Measurements from ENCODE around the gene ACR.

The ACR gene

GRCh38 chr22:50726643-50727340 is 11.2 kb upstream of the ACR start:
- no peak for DNase-seq (ENCODE audit: low read depth)
- TF ChIP-seq, protein P1, sequence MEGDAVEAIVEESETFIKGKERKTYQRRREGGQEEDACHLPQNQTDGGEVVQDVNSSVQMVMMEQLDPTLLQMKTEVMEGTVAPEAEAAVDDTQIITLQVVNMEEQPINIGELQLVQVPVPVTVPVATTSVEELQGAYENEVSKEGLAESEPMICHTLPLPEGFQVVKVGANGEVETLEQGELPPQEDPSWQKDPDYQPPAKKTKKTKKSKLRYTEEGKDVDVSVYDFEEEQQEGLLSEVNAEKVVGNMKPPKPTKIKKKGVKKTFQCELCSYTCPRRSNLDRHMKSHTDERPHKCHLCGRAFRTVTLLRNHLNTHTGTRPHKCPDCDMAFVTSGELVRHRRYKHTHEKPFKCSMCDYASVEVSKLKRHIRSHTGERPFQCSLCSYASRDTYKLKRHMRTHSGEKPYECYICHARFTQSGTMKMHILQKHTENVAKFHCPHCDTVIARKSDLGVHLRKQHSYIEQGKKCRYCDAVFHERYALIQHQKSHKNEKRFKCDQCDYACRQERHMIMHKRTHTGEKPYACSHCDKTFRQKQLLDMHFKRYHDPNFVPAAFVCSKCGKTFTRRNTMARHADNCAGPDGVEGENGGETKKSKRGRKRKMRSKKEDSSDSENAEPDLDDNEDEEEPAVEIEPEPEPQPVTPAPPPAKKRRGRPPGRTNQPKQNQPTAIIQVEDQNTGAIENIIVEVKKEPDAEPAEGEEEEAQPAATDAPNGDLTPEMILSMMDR (IDR thresholded peaks at IDR 0.05; ENCODE audit: control insufficient read depth, insufficient read depth, low read depth, low read length, missing control alignments) = no peak
- H3K4me3 ChIP-seq (ENCODE audit: control insufficient read depth, low read depth, low read length) = no peak overlapping the region

DNA sequence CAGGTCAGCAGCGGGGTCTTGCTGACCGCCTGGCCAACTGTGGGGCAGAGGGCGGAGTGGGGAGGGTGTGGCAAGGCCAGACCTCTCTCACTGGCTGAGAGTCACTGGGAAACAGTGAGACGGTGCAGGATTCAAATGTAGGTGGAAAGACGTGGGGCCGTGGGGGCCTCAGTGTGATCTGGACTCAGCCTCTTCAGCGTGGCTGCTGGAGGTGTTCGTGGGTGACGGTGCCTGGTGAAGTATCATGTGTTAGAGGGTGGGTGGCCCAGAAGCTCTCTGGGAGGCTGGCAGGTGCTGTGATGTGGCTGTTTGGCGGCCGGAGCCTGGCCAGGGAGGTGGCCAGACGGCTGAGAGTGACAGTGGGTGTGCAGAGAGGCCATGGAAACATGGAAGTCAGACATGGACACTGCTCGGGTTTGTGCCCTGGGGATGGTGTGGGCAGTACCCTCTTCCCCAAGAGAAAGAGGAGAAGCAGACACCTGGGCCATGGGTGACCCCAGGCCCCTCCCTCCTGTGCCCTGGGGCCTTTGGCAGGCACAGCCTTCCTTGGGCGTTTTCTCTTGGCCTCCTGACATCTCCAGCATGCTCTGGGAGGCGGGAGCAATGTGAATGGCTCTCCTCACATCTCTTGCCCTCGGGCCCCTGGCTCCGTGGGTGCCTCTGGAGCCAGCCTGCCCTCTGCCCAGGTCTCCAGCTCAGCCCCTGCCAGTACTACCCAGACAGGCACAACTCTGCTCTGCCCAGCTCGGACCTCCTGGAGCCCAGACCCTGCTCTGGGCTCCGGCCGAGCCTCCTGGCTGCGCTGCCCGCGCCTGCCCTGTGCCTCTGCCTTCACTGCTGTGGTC is 10.1 kb upstream of the ACR start:
- TF ChIP-seq, protein P1 (IDR thresholded peaks at IDR 0.05; ENCODE audit: control insufficient read depth, insufficient read depth, low read depth, low read length, missing control alignments) = no peak
- no peak overlapping the region for H3K4me3 ChIP-seq (ENCODE audit: control insufficient read depth, low read depth, low read length)
- DNase-seq (ENCODE audit: low read depth) = no peak

DNA sequence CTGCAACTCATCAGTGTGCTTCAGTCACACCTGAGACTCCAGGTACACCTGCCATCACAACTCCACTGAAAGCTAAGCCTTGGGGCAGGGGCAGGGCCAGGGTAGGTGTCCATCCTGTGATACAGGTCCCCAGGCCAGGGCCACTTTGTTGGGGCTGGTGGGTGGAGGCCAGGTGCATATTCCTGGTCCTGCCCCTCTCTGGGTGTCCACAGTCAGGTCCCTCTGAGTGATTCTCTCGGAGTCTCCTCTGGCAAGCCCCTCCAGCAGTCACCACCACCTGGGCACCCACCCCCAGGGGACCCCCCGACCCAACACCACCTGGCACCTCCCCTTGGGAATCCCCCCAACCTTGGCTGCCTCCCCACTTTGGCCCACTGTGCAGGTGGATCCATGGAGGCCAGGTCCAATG is 9.5 kb upstream of the ACR start:
- TF ChIP-seq, protein P1 (IDR thresholded peaks at IDR 0.05; ENCODE audit: control insufficient read depth, insufficient read depth, low read depth, low read length, missing control alignments) = no peak
- no peak overlapping the region for H3K4me3 ChIP-seq (ENCODE audit: control insufficient read depth, low read depth, low read length)
- no peak for DNase-seq (ENCODE audit: low read depth)

GRCh38 chr22:50729391-50730012 is 8.5 kb upstream of the ACR start:
- H3K4me3 ChIP-seq (ENCODE audit: control insufficient read depth, low read depth, low read length) = no peak overlapping the region
- TF ChIP-seq, protein P1 (IDR thresholded peaks at IDR 0.05; ENCODE audit: control insufficient read depth, insufficient read depth, low read depth, low read length, missing control alignments) = no peak
- DNase-seq (ENCODE audit: low read depth) = no peak

GRCh38 chr22:50730013-50730891 is 7.8 kb upstream of the ACR start:
- TF ChIP-seq, protein P1 (IDR thresholded peaks at IDR 0.05; ENCODE audit: control insufficient read depth, insufficient read depth, low read depth, low read length, missing control alignments) = no peak
- H3K4me3 ChIP-seq (ENCODE audit: control insufficient read depth, low read depth, low read length) = no peak overlapping the region
- DNase-seq (ENCODE audit: low read depth) = no peak

Measured in AG09309 (cell line).